ENCODE measurements around the gene LRP11. TPM values are rescaled to one million over a fixed set of nuclear protein-coding genes. Genes with fewer than 3 reads are reported as not detected.

LRP11 gene
- total and polyA plus RNA-seq, 9 of the 15 experiments (the other 6 are each of a cell fraction or from before 2014, with no cell fraction given): 0.51 to 3.5 (median 2.4) TPM

GRCh38 chr6:149897015-149897697 is 33.0 kb upstream of the LRP11 start (continued):
- TF ChIP-seq MYNN (IDR thresholded peaks at IDR 0.05): no peak
- no peak for TF ChIP-seq MYNN (CRISPR knock-in tag; IDR thresholded peaks at IDR 0.05)
- TF ChIP-seq ZNF318 (IDR thresholded peaks at IDR 0.05; ENCODE audit: borderline replicate concordance in 1 of 2, low read depth in 1 of 2): no peak
- no peak for TF ChIP-seq HNRNPUL1 (IDR thresholded peaks at IDR 0.05; ENCODE audit: low read length)
- TF ChIP-seq MTA3 (IDR thresholded peaks at IDR 0.05; ENCODE audit: borderline replicate concordance): no peak
- TF ChIP-seq HMGN3 (IDR thresholded peaks at IDR 0.05; ENCODE audit: borderline replicate concordance, extremely low read depth, insufficient read length, low read depth, low read length): no peak
- TF ChIP-seq MTA2 (IDR thresholded peaks at IDR 0.05; ENCODE audit: low read depth): no peak
- TF ChIP-seq BRD9 (IDR thresholded peaks at IDR 0.05; ENCODE audit: low read depth, partially characterized antibody): no peak
- no peak for TF ChIP-seq MAFG (tag; conservative IDR thresholded peaks at IDR 0.05)
